ENCODE data around the gene SPATA32. TPM values are rescaled to one million over a fixed set of nuclear protein-coding genes. Genes with fewer than 3 reads are reported as not detected.

The SPATA32 gene
- total RNA-seq, 1 experiment from 2014 or later = not detected

DNA sequence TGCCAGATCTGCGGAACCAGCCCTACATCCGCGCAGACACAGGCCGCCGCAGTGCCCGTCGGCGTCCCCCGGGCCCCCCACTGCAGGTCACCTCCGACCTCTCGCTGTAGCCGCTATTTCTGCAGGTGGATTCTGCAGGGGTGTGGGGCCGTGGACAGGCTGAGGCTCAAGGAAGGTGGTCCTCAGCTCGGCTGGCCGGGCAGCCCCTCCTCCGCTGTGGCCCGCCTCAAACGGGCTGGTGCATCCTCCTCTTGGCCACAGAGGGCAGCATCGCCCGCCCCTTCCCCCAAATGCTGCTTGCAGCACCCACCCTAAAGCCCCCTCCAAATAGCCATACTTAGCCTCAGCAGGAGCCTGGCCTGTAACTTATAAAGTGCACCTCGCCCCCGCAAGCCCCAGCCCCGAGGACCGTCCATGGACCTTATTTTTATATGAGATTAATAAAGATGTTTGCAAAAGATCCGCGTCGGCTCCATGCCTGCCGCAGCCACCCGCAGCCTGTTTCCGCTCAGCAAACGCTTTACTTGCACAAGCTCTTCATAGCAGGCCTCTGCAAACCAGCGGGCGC, 14.9 kb downstream of the SPATA32 start:
- no peak for DNase-seq (ENCODE audit: low read depth)

DNA sequence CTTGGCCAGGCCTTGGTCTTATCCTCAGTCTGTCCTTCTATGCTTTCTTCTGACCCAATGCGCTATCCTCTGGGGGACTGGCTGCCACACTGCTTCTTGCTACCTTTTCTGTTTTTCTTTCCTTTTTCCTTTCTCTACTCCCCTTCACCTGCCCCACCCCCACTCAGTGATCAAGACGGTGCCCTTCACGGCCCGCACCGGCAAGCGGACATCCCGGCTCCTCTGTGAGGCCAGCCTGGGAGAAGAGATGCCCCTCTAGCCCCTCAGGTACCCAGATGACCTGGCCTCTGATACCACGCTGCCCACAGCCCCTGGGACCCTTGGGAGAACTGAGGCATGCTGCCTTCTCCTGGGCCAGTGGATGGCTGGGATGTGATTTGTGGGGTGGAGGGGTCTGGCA, 15.6 kb downstream of the SPATA32 start:
- no peak for DNase-seq (ENCODE audit: low read depth)

DNA sequence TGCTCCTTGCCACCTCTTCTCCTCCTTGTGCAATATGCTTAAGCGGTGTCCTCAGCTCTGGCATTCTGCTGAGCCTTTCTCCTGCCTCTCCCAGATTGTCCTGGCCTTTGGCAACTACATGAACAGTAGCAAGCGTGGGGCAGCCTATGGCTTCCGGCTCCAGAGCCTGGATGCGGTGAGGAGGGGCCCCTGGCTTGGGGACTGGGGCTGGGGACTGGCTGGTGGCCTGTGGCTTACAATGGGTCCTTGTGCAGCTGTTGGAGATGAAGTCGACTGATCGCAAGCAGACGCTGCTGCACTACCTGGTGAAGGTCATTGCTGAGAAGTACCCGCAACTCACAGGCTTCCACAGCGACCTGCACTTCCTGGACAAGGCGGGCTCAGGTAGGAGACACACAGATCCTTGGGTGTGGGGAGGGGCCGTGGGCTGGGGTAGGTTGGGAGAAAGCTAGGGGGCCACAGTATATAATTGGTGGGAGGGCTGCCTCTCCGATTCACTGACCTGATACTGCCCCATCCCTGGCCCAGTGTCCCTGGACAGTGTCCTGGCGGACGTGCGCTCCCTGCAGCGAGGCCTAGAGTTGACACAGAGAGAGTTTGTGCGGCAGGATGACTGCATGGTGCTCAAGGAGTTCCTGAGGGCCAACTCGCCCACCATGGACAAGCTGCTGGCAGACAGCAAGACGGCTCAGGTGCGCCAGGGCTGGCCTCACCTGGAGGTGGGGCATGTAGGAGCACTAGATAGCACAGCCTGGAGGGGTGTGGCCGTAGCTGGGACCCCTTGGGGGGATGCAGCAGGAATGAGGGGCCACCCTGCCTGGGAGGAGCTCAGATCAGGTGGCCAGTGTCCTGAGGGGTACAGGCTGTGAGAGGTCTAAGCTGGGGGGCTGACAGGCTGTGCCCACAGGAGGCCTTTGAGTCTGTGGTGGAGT, 16.9 kb downstream of the SPATA32 start:
- no peak for DNase-seq (ENCODE audit: low read depth)

DNA sequence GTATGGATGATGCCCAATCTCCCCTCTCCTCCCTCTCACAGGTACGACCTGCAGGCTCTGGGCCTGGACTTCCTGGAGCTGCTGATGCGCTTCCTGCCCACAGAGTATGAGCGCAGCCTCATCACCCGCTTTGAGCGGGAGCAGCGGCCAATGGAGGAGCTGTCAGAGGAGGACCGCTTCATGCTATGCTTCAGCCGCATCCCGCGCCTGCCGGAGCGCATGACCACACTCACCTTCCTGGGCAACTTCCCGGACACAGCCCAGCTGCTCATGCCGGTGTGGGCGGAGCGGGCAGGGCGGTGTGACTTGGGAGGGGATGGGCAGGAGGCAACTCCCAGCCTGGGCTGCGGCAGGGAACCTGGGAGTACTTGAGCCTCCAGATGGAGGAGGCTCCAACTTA, 18.1 kb downstream of the SPATA32 start:
- no peak for DNase-seq (ENCODE audit: low read depth)

DNA sequence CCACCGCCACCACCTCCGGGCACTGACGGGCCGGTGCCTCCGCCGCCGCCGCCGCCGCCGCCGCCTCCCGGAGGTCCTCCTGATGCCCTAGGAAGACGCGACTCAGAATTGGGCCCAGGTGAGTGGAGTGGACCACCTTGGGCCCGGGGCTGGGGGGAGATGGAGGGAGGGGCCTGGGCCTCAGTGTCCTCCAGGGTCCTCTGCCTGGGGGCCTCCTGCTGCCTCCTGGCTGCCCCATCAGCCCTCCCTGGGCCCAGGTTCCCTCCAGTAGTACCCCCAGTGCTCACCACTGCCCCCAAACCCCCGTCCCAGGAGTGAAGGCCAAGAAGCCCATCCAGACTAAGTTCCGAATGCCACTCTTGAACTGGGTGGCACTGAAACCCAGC, 19.9 kb downstream of the SPATA32 start:
- no peak for DNase-seq (ENCODE audit: low read depth)

DNA sequence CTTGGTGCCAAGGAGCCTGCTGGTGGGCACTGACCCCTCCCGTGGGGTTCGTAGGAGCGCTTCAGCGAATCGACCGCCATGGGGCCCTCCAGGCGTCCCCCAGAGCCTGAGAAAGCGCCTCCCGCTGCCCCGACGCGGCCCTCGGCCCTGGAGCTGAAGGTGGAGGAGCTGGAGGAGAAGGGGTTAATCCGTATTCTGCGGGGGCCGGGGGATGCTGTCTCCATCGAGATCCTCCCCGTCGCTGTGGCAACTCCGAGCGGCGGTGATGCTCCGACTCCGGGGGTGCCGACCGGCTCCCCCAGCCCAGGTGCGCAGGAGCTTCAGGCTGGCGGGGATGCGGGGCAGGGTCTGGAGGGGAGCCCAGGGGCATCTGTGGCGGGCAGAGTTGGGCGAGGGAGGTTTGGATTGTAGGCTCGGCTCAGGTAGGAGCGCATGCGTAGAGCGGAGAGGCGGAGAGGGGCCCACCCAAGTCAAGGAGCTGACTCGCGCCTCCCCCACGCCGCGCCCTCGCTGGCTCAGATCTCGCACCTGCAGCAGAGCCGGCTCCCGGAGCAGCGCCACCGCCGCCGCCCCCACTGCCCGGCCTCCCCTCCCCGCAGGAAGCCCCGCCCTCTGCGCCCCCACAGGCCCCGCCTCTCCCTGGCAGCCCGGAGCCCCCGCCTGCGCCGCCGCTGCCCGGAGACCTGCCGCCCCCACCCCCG, 20.4 kb downstream of the SPATA32 start:
- DNase-seq (ENCODE audit: low read depth) = no peak

DNA sequence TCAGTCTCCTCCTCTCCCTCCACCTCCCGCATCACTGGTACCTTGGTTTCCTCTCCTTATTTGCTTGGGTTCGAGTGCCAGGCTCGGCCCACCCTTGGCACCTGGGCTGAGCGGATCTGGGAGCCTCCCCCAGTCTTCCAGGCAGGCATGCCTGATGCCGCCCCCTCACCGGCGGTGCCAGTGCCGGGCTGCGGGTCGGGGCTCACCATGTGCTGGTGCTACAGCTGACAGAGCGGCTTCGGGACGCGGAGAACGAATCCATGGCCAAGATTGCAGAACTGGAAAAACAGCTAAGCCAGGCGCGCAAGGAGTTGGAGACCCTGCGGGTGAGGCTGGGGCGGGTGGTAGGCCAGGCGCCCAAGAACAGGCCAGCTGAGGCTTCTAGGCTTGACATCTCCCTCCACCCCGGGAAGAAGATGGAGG, 21.0 kb downstream of the SPATA32 start:
- DNase-seq (ENCODE audit: low read depth) = no peak

DNA sequence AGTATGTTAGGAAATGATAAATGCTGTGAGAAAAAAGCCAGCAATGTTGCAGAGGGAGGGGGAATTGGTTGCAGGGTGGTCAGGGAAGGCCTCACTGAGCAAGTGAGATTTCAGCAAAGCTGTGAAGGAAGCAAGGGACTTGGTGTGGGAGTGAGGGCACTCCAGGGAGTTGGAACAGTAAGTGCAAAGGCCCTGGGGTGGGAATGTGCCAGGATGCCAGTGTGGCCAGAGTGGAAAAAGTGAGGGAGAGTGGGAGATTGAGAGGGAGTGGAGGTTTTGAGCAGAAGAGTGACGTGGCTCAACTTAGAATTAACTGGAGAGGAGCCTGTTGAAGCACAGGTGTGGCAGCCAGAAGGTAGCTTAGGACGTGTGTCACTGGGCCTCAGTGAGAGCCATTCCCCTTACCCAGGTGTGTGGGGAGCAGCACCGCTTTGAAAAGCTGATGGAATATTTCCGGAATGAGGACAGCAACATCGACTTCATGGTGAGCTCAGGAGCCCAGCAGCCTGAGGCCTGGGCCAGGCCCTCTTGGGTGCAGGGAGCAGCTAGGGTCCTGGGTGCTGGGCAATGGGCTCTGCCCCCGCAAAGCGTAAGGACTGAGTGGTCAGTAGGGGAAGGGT, 23.6 kb downstream of the SPATA32 start:
- DNase-seq (ENCODE audit: low read depth) = no peak

DNA sequence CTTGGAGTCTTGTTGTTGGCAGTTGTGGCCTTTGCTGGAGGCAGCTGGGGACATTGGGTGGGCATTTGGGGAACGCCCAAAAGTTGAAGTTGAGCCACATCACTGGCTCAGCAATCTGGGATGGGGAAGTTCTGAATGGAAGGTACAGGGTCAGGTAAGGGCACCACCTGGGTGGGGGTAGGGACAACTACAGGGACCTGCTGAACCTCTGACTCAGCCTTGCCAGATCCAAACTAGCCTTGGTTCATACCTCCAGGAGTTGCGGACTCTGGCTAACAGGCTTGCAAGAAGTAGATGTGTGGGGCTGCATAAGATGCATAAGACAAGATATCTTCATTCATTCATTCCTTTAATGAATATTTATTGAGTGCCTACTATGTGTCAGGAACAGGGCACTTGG, 24.2 kb downstream of the SPATA32 start:
- no peak for DNase-seq (ENCODE audit: low read depth)

DNA sequence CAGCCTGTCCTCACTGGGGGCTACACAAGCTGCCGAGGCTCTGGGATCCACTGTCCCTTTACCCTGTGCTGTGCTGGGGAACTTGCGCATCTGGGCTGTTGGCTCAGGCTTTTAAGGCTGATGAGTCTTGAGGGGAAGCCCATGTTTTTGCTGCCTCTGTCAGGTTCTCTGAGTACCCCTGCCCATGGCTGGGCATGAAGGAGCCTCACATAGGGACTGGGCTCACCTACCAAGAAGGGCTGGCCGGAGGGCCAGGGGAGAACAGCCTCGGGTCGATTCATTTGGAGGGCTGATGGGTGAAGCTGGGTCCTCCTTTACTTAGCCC, 25.6 kb downstream of the SPATA32 start:
- DNase-seq (ENCODE audit: low read depth) = no peak

DNA sequence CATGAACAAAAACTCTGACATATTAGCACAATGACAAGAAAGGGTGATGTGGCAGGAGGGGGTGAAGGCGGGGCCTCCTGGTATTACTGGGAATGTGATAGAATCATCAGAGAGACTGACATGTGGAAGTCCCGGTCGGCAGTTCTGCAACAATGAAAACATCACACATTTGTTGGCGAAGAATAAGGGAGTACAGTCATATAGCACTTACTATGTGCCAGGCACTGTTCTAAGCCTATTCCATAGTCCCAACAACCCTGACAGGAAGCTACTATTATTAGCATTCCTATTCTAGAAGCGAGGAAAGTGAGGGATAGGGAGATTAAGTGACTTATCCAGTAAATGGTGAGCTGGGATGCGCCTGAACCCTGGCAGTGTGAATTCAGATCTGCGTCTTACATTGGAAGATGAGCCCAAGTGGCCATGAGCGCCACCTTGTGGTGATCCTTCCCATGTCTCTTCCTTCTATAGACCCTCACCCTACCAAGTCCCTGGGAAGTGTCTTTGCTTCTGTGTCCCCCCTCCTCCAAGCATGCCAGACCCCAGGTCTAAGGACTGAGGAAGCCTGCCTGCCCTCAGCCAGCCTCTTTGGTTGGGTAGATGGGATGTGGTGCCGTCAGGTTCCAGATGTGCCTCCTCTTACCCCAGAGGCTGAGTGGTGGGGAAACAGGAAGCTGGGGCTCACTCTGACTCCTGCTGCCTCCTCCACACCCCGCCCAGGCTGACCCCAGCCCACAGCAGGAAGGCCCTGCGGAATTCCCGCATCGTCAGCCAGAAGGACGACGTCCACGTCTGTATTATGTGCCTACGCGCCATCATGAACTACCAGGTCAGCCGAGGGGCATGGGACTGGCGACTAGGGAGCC, 26.2 kb downstream of the SPATA32 start:
- DNase-seq (ENCODE audit: low read depth) = peak; percentile 78

DNA sequence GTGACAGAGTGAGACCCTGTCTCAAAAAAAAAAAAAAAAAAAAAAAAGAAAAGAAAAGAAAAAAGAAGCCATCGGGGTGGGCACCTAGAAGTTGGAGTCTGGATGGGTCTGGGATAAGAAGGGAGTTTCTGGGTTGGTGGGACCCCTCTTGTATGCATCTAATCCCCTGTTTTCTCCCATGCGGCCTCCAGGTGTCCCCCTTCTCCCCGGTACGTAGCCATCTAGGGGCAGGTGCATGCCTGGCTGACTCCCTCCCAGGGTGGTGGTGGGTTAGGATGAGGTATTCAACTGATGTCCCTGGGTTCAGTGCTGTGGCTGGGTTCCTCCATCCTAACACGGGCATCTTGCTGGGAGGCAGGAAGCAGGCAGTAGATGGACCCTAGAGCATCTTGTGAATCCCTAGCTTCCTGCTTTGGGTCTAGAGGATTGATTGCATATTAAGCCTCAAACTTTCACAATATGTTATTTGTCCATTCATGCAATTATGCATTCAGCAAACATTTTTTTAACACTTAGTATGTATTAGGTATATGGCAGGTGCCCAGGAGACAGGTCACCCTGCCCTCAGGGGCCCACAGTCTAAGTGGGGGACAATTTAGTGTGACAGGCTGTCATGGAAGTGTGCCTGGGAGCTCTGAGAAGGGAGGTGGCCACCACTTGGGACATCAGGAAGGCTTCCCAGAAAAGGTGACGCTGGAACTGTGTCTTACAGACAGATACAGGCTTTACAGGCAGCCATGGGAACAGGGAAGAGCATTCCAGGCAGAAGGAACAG, 27.1 kb downstream of the SPATA32 start:
- no peak for DNase-seq (ENCODE audit: low read depth)

DNA sequence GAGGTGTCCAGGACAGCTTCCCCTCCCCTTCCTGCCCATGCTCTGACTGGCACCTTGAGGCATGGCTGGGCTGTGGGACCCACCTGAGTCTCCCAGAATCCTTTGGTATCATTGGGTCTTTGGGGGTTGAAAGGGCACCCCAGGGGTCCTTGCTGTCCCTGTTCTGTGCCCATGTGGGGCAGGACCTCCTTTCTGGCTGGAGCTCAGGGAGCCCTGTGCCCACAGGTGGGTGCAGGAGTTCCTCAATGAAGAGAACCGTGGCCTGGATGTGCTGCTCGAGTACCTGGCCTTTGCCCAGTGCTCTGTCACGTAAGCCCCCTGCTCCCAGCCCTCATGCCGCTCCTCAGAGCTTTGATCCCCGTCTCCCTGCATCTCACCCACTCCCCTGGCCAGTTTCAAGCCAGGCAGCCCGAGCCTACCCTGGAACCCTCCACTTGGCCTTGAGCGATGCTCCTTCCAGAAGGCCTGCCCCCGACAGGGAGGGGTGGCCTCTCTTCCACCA, 28.4 kb downstream of the SPATA32 start:
- no peak for DNase-seq (ENCODE audit: low read depth)

DNA sequence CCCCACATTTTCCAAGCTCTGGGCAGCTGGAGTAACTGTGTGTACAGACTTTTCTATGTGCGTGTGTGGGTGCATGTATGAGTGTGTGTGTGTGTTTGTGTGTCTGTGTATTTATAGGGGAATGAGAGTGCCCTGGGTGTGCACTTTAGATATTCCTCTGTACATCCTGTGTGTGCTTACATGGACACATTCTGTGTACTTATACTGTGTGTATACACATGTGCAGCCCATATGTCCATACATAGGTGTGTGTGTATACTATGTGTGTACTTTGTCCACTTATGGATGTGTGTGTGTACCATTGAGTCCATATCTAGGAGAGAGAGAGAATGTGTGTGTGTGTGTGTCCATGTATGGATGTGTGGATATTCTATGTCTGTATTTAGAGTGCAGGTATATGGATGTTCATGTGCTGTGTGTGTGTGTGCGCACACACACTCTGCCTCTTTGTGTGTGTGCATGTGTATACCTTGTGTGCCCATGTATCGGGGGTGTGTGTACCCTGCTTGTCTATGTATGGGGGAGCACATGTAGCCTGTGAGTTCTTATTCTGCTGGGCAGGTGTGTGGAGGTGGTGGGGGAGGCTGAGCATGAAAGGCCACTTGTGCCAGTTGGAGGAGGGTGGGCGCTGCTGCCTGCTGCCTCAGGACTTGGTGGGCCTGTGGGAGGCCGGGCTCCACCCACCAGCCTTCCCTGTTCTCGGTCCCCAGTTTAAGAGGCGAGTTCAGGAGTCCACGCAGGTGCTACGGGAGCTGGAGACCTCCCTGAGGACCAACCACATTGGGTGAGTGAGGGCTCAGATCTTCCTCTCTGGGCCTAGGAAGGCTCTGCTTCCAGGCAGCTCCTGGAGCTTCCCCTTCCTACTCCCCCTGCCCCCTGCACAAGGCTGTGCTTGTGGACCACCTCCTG, 29.1 kb downstream of the SPATA32 start:
- no peak for DNase-seq (ENCODE audit: low read depth)

DNA sequence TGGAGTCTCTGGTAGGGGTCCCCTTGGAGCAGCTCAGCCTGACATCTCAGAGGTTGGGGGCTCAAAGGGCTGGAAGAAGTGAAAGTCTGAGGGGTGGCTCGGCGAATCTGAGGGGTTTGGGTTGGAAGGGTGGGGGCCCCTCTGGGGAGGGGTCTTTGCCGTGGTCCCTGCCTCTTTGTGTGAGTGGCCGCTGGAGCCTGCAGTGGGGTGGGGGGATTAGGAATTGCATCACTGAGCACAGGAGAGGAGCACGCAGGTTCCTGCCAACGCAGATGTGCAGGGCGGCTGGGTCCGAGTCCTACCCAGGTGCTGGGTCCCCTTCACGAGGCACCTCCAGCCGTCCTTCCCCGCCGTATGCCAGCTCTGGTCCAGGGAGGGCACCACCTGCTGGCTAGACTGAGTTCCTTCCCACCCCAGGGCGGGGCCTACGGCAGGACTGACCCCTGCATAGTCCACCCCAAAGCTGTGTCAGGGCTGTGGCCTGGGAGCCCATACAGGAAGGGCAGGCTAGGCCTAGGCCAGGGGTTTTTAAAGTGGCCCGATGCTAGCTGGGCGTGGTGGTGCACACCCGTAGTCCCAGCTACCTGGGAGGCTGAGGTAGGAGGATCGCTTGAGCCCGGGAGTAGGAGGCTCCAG, 30.3 kb downstream of the SPATA32 start:
- DNase-seq (ENCODE audit: low read depth) = no peak

DNA sequence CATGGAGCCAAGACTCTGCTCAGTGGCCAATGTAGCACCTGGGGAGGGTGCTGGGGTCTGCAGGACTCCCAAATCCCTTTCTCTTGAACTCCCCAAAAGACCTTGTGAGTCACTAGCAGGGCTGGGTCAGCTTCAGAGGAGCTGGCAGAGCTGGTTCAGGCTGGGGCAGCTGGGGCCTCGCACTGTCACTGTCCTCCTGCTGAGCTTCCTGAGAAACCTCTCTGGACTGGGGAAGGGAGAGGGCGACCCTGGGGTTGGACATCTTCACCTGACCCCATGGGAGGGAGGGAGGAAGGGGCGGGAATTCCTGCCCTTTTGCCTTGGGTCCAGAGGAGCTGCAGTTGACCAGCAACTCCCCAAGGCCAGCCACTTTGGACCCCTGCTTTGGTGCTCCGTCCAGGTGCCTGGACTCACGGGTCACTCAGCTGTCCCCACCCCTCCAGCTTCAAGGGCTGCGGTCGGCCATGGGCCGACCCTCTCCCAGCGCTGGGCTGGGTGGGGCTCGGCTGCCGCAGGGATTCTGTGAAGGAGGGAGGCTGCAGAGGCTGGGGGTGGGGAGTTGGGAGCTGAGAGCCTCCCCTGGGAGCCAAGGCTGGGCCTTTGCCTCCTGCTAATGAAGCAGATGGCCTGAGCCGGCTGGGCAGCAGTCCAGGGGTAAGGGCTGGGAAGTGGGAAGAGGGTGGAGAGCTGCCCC, 31.0 kb downstream of the SPATA32 start:
- no peak for DNase-seq (ENCODE audit: low read depth)

DNA sequence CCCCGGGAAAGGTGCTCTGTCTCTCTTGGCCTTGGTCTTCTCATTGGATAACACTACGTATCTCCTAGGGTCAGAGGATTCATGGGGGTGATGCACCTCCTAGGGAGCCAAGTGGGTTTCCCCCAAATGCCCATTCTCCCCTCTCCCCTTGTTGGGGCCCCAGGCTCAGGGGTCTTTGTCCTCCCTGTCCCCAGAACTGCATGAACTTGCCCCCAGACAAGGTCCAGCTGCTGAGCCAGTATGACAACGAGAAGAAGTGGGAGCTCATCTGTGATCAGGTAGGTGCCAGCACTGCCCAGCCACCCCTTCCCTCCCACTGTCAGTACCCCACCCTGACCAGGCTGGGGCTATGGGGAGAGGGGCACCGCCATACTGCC, 31.5 kb downstream of the SPATA32 start:
- no peak for DNase-seq (ENCODE audit: low read depth)

DNA sequence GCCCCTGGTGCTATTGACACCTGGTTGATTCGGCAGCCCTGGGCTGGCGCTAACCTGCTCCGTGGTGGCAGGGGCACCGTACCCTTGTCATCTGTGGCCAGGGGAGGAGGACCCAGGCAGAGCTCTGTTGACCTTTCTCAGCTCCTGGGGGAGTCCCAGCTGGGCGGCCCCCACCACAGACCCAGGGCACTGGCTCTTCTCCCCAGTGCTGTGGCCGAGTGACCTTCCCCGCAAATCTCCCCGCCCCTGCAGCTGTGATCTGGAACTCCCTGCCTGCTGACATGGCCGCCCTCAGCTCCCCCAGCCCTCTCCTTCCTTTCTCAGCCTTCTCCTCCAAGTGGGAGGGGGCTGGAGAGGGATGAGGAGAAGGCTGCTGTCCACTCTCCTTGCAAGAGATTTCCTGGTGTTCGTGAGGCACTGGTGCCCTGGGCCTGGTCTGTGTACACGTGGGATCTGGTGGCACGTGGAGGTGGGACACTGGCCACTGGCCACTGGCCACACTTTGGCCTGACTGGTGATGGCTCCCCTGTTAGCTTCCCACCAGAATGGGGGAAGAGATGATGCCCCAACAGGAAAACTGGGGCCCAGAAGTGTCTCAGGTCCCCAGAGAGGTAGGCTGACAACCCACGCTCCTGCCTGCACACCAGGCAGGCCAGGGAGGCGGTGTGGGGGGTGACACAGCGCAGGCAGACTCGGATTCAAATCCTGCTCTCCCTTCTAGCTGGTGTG, 32.0 kb downstream of the SPATA32 start:
- DNase-seq (ENCODE audit: low read depth) = no peak

Data from Daoy (cell line).